T1000 (cell line): ENCODE results near the gene ST3GAL4.

Experiments
- DNase-seq: peaks from one replicate; lab custom pipeline; 2025; ENCODE audit warnings: mixed read lengths; lab: John Stamatoyannopoulos, UW

Gene ST3GAL4

GRCh38 chr11:126329644-126330211, 25.8 kb upstream of the ST3GAL4 start:
- no peak for DNase-seq

GRCh38 chr11:126331286-126331685, 24.2 kb upstream of the ST3GAL4 start:
- DNase-seq = no peak

GRCh38 chr11:126332221-126332711, 23.2 kb upstream of the ST3GAL4 start:
- DNase-seq = peak; percentile 51

GRCh38 chr11:126333142-126333541, 22.3 kb upstream of the ST3GAL4 start:
- no peak for DNase-seq

GRCh38 chr11:126334659-126335462, 20.6 kb upstream of the ST3GAL4 start:
- DNase-seq = no peak

- DNase-seq = no peak
These were observed 20.1 kb upstream of the ST3GAL4 start for GRCh38 chr11:126335463-126335760.

- no peak for DNase-seq
These were observed 19.3 kb upstream of the ST3GAL4 start for GRCh38 chr11:126336138-126336541.

- no peak for DNase-seq
These were observed 18.8 kb upstream of the ST3GAL4 start for GRCh38 chr11:126336671-126337101.

- DNase-seq = no peak
These were observed 18.4 kb upstream of the ST3GAL4 start for GRCh38 chr11:126337126-126337473.

- no peak for DNase-seq
These were observed 17.8 kb upstream of the ST3GAL4 start for GRCh38 chr11:126337474-126338241.

GRCh38 chr11:126338346-126339055, 17.0 kb upstream of the ST3GAL4 start:
- no peak for DNase-seq

- DNase-seq = no peak
These were observed 16.2 kb upstream of the ST3GAL4 start for GRCh38 chr11:126339073-126339862.

GRCh38 chr11:126339863-126340434, 15.5 kb upstream of the ST3GAL4 start:
- DNase-seq = no peak

GRCh38 chr11:126340960-126341606, 14.4 kb upstream of the ST3GAL4 start:
- DNase-seq = no peak

- no peak for DNase-seq
These were observed 13.7 kb upstream of the ST3GAL4 start for GRCh38 chr11:126341760-126342161.

- DNase-seq = no peak
These were observed 12.4 kb upstream of the ST3GAL4 start for GRCh38 chr11:126343051-126343450.

- DNase-seq = no peak
These were observed 11.1 kb upstream of the ST3GAL4 start for GRCh38 chr11:126344141-126345080.

GRCh38 chr11:126345283-126345682, 10.2 kb upstream of the ST3GAL4 start:
- DNase-seq = no peak
